CD4-positive, alpha-beta T cell treated with Interleukin-15 for 1 hour (primary cell): ENCODE measurements around the gene ATXN7L1.

Experiments
- DNase-seq: peaks from one replicate; pipeline ENCODE4 v3.0.0-alpha.2; 2020

The ATXN7L1 gene

DNA sequence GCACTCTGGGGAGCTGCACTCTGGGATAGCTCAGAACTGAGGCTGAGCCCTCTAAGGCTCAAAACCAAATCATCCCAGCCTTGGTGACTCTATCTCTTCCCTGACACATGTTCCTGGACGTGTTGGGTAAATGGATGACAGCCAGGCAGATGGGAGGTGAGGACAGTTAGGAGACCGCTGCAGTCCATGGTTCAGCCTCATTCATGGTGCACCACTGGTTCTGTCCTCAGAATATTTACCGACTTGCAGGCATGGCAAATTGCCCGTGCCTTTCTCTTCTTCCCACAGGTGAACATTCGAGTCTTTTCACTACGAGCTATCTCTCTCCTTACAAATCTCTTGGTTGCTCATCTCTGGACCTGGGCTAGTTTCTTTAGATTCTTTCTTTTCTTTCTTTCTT lies 214.8 kb downstream of the ATXN7L1 start:
- DNase-seq = no peak

DNA sequence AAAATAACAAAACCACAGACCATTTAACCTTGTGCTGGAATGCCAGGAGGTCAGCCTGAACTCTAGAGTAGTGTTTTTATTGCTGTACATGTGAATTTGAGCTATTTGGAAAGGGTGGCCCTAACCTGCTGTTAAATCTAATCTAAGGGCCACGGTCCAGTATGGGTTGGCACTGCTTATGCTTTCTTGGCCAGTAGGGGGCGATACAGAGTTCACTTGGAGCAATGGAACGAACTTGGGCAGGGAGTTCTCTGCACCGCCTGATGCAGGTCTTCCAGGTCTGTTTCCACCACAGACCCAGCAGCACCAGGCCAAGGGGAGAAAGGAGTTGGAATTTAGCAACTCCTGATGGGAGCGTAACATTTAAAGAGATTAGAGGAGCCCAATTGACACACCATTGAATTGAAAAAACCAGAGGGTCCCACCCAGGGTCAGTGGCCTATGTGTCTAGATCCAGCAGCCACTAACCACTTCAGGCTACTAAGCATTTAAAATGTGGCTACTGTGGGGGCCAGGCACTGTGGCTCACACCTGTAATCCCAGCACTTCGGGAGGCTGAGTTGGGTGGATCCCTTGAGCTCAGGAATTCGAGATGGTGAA lies 219.4 kb downstream of the ATXN7L1 start:
- peak; percentile 59 for DNase-seq

DNA sequence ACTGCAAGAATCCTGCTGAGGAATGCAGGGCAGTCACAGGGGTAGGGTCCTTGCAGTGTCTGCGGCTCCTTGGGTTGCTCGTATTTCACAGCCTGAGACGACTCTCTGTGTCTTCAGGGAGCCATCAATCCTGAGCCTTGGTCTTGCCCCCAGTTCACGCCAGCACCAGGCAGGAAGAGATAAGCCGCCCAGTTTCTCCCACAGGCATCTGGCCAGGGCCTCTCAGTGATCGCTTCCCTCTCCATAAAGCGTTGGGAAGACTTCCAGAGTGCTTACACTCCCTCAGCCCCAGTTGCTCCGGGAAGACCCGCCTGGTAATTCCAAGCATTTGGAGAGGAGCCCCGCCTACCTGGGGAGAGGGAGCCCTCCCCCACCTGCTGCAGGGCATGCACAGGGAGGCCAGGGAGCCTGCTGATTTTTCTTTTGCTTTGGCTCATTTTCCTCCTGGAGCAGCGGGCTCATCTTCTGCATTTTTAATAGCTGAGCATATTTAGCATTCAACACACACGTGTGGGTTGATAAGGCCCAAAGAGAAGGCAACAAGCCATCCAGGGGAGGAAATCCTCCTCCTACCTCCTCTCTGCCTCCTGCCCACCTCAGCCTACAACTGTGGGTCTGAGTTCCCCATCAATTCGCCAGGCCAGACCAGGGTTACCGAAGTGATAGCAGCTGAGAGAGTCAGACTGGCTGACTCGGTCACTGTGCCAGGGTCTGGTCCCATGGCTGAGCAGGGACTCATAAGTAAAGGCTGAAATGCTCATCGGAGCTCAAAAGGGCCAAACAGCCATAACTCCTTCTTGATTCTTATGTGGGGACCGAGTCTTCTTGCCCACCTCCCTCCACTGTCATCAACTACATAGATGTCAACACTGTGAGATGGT lies 220.7 kb downstream of the ATXN7L1 start:
- no peak for DNase-seq

DNA sequence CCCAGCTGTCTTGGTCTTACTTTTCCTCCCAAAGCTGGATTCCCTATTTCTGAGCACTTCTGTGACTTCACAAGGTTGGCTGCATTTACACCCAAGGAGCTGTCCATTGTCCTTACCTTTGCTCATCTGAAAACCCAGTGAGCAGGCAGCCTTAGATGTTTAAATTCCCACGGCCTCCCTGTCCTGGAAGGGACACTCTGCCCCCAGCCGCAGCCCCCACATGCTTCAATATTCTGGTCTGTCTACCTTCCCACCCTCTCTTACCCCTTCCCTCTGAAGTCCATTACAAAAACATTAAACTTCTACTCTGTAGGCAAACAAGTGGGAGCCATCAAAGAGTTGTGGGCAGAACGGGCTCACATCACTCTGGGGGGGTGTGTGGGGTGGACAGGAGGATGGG lies 221.3 kb downstream of the ATXN7L1 start:
- DNase-seq = no peak

DNA sequence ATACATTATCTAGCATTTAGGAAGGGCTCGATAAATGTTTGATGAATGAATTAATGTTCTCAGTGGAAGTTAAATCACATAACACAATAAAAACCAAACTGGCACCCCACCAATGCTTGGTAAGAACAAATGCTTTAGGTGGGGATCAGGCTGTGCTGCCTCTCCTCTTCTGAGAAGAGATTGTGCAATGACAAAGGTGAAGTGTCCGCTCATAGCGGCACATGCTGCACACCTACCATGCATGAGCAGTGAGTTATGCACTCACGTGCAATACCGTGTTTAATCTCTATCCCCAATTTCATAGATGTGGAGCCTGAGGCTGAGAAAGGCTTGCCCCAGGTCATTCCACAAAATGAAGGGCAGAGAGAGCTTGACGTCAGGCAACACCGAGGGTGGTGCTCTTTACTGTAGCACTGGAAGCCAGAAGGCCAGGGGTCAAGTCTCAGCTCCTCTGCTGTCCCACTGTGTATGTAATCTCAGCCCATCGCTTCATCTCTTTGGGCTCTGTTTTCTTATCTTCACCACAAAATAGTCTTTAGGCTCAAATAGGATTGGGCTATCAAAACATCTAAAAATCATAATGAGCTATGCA lies 222.2 kb downstream of the ATXN7L1 start:
- no peak for DNase-seq

DNA sequence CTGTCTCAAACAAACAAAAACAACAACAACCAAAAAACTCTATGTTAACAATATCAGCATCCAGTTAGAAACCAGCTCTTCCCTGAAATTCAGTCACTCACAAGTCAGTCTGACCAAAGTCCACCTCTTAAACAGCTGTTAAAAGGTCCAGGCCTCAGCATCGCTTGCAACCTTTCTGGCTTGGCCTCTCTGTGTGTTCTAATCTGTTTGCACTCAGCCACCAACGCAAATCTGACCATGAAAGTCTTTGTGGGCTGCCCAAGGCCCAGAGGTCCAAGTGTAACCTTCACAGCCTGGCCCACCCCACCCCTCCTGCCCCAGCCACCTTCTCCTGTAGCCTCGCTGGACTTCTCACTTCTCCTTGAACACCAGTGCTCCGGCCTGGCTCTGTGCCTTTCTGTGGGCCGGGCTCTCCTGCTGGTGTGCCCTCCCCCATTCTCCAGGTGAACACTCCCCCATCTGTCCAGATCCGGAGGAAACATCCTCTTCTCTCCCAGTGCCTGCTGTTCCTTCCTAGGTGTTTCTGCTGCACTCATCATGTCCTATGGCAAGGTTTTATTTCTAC lies 222.9 kb downstream of the ATXN7L1 start:
- DNase-seq = no peak

DNA sequence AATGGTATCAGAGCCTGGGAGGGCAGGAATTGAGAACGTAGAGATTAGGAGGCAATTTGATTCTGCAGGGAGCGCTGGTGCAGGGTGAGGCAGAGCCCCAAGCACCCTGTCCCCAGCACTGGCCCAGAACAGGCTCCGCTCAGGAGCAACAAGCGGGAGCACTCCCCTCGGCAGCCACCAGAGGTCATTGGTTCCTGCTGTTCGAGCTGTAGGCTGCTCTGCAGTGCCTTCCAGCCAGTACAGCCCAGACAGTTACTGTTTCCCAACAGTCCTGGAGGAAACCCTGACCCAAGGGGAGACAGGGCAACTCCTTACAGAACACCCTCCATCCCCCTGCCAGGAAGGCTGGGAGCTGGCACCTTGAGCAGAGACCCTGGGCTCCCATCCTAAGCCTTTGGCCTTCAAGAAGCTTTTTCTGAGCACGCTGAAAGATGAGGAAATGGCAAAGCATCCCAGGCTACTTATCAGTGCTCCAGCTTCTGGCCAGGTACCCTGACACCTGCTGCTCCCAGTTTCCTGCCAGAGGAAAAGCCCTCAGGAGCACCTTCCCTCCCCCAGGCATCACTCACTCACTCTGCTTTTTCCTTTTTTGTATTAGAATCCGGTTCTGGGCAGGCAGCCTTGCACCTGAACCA lies 223.9 kb downstream of the ATXN7L1 start:
- peak; percentile 58 for DNase-seq

DNA sequence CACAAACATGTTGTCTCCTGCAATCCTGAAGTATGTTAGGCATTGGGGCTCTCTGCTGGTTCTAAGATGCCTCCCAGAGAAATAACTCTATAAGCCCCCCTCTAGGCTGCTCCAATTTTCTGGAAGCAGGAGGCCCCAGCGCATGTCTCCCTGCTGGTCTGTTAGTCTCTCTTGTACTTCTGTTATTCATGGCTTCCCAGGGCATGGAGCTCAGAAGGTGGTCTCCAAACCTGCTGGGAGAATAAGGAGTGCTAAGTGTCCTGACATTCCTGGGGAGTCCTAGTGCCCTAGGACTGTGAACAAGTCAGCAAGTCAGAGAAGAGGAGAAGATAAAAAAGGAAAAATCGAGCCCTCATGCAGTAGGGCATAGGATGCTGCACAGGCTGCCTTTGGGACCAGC lies 224.6 kb downstream of the ATXN7L1 start:
- no peak for DNase-seq

DNA sequence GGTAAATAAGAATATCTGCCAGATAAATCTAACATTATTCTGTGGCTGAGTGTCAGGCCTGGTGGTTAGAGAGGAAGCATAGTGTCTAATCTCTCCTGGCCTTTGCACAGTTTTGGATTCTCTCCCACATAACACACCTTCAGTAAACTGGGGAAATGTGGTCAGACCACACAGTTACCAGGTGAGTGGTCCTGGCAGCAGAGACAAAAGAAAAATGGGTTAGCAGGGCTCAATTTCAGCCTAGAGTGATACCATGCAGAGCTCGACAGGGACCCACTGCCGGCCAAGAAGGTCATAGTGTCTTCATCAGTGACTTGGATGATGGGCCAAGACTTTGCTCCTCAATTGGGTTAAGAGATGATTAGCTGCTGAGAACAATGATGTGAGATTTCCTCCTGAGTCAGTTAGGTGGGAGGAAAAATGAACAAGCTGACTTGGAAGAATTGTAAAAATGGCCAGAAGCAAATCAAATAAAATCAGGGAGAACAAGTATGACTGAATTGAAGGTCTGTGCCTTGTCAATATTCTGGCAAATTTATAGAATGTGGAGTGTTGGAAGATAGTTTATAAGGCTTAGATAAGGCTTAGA lies 225.9 kb downstream of the ATXN7L1 start:
- DNase-seq = no peak

DNA sequence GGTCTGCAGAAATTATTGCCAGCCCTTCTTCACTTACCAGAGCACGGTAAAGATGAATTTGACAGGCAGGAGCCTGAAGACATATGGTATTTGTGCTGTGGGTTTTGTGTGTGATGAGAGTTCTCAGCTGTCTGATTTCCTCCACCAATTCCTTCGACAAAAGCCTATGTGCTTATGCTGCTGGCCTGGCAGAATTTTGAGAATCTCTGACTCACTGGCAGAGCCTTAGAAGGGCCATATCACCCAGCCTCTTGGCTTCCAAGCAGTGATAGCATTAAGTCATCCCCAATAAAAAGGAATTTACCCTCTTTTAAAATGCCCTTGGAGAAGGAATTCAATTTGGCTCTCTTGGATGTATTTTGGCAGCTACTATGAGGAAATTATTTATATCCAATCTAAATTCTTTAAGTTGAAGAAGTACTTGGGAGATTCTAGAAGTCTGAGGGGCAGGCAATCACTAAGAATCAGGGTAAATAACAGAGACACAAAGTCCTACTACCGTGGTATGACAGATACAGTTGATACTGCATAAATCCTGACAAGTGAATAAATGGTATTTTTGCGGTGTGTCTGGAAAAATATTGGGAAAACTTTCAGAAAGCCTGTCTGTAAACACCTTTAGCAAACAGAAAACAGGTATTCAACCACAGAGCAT lies 226.5 kb downstream of the ATXN7L1 start:
- DNase-seq = no peak

DNA sequence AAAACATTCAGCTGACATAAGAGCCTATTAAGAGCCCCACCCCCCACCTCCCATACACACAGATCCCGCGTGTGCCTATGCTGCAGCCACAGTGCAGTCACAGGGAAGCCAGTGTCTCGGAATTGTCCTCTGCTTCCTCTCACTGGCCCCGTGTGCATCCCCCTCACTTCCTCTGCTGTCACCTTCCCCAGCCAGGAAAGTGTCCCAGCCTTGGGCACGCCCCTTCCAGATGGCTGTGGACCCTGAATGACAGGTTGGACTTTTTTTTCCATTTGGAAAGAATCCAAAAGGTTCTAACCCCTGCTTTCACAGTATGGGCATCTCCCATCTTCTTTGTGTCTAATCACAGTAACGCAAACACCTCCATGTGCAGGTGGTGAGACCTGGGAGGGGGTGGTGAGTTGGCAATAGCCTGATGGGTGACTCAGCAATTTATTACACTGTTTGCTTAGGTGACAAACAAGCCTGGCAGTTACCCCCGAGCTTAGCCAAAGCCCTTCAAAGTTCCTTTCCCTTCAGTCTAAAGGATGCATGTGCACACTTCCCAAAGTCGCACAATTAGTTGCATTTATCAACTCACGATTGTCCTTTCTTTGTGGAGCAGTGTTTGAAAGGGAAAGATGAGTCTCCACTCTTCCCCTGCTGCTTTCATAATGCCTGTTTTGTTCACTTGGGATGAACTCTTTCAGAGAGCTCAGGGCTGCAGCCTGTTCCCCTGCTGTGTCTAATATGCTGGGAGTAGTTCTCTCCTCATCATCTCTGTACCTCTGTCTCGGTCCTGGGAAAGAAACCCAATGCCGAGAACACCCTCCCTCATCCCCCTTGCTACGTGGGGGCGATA lies 227.6 kb downstream of the ATXN7L1 start:
- no peak for DNase-seq

DNA sequence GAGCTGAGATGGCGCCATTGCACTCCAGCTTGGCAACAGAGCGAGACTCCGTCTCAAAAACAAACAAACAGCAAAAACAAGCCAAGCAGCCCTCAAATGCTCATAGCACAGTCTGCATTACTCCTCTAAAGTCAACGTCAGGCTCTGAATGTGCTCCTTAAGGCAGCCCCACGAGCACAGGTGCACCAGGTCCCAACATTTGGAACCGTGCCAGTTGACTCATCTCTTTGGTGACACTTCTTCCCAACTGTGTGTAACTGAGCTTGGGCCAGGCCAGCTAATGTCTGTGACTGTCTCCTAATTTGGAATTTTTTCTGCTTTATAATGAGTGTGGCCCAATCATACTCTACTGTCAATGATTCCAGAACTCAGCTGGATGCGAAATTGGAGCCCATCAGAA lies 228.8 kb downstream of the ATXN7L1 start:
- no peak for DNase-seq

DNA sequence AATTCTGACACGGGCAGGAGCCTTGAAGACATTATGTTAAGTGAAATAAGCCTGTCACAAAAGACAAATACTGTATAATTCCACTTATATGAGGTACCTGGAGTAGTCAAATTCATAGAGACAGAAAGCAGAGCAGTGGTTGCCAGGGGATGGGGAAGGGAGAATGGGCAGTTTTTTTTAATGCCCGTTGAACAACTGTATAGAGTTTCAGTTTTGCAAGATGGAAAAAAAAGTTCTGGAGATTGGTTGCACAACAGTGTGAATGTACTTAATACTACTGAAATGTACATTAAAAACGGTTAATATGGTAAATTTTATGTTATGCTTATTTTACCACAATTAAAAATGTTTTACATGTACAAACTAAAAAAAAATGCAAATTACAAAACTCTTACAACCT lies 231.5 kb downstream of the ATXN7L1 start:
- DNase-seq = no peak

DNA sequence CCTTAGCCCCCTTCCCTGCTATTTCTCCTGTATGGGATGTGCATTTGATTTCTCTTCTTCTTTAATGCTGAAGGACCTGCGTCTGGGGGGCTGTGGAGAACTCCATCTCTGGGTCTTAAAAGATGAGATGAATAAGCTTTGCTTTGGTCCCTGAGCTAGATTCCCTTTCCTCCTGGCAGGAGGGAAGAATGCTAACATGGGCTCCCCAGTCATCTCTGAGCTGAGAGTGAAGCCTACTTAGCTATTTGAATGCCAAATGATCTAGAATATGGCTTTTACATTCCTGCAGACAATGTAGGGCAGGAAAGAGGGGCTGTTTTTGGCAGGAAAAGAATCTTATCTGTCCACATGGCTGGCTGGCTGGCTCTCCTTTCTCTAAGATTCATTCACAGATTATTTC lies 232.5 kb downstream of the ATXN7L1 start:
- no peak for DNase-seq

DNA sequence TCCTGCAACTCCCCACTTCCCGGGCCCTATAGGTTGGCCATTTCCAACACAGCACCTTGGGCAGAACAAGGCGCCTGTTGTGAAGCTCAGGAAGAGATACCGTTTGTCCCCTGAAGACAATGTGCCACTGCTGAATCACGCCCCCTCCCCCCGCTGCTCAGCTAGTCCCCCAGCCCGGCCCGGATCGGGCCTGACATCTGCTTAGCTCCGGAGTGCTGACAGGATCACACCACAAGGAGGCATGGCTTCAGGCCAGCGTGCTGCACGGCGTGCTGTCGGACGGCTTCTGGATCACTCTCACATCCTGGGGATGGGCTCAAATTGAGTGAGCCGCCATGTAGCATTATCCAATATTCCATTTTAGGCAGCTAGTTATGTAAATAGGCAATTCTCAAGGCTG lies 233.0 kb downstream of the ATXN7L1 start:
- no peak for DNase-seq

DNA sequence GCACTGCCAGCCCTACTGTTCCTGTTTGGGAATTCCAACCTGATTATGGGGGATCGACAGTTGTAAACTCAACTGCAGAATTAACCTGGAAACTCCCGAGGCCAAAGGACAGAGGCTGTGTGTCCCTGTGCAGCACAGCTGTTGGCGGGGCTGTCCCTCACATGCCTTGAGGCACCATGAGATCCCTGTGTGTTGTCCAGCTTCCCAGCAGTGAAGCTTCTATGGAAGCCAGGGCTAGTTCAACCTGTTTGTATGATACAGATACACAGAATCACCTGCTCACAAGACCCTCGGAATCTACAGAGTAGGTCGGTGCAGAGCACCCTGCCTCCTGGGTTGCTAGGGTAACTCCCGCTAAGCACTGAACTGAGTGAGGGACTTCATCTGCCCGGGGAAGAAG lies 234.1 kb downstream of the ATXN7L1 start:
- no peak for DNase-seq

DNA sequence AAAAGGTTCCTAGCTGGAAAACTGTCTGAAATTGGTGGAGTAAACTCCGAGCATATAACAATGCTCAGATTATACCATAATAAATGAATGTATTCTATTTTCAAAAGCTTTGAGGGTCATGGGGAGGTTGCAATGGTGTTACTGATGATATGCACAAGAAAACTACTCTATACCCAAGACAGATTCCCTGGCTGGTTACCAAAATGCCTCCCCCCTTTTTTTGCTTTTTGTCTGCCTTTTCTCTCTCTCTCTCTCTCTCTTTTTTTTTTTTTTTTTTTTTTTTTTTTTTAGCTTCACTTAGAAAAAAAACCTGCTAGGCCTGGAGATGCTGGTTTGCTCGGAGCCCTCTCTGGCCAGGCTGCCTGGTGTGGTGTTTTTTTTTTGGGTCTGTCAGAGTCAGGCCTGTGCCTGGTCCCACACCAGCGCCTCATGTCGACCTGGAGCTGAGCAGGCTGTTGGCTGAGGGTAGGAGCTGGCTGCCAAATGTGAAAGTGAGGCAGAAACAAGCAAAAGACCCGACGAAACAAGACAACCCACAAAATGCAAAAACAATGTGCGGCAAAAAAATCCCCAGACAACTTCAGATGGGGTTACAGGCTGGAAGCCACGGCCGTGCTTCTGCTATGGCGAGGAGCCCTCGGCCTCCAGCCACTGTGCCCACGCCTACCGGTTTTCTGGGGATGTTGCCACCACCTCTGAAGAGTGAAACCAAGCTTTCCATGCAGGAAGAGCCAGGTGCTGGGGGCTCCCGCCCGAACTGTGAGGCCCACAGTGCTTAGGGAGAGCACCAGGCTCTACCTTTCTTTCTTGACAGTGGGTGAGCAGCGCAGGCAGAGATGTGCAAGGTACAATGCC lies 235.2 kb downstream of the ATXN7L1 start:
- no peak for DNase-seq

DNA sequence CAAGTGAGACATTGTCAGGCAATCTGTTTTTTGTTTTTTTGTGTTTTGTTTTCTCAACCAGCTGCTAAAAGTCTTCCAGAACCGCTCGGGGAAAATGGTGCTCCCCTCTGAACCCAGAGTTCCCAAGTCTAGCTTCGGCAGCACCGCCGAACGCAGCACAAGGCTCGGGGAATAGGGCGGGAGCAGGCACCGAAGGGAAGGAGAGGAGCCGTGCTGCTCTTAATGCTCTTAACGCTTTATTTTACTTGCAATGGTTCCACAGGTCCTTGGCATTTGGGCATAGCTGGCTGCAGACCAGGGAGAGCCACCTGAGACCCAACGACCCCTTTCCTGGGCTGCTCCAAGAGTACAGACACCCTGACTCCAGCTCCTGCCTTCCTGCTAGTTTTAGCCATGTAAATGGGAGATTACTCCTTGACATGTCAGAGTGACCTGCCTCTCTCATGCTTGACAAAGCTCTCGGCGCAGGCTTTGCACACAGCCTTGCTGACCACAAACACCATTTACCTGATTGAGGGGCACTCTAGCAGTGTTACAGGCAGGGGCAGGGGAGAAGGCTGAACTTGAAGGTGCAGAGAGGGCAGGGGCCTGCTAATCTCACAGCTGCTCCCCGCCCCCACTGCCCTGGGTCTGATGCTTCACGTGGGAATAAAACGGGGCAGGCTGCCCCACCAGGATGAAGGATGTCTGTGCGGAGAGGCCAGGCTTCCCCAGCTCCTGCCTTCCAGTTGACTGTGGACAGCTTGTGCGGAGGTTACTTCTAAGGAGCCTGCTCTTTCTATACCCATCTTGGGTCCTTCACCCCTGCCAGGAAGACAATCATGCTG lies 236.5 kb downstream of the ATXN7L1 start:
- no peak for DNase-seq

DNA sequence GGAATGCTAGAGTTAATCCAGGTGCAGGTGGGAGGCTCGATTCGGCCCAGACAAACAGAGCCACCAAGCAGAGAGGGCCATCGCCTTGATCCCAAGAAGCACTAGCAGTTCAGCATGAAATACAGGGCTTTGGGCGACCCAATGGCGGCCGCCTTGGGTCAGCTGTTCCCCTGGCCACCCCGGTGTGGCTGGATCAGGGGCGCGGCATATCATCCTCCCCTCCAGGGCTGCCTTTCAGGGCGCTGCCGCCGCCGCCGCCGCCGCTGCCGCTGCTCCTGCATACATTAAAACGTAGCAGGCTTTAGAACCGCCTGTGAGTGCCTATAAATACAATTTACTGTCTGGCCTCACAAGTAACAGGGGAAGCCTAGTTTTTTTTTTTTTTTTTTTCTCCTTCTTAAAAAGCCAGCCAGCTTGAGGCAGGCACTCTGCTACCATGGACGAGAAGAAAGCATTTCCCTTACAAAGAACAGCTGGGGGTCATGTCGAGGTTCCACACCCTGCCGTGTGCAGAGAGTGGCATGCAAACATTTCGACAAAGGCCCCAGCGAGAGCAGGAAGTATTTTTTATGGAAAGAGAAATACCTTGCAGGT lies 237.4 kb downstream of the ATXN7L1 start:
- DNase-seq = no peak
